Loucy (cell line): ENCODE measurements around the gene CTDSP2.

Experiments
- H2AFZ ChIP-seq: fragments of 200-600 bp; sonication (generic); 2 replicates; pipeline ENCODE4 v1.6.0; 2016; ENCODE audit warnings: antibody characterized with exemption, mild to moderate bottlenecking, low read length, moderate library complexity
- H3F3A ChIP-seq: fragments of 200-600 bp; 2 replicates; pipeline ENCODE4 v1.6.0; 2016; ENCODE audit warnings: antibody characterized with exemption, low read depth, mild to moderate bottlenecking
- H3K27me3 ChIP-seq: fragments of 200-600 bp; sonication (generic); 2 replicates; pipeline ENCODE4 v1.6.1; 2014; ENCODE audit warnings: low read length, mild to moderate bottlenecking; ENCODE audit not compliant: insufficient read depth, poor library complexity, severe bottlenecking
- H3K36me3 ChIP-seq: fragments of 200-600 bp; sonication (generic); 2 replicates; pipeline ENCODE4 v1.6.1; 2016; ENCODE audit warnings: low read length; ENCODE audit not compliant: insufficient read depth
- H3K4me1 ChIP-seq: fragments of 200-600 bp; sonication (generic); 2 replicates; pipeline ENCODE4 v1.5.1; 2014; ENCODE audit warnings: low read length, mild to moderate bottlenecking; ENCODE audit not compliant: insufficient read depth, poor library complexity, severe bottlenecking
- H3K4me2 ChIP-seq: fragments of 200-600 bp; sonication (generic); 2 replicates; pipeline ENCODE4 v1.6.0; 2014; ENCODE audit warnings: antibody characterized with exemption, low read length, low read depth, mild to moderate bottlenecking; ENCODE audit not compliant: poor library complexity, severe bottlenecking
- H3K4me3 ChIP-seq: fragments of 200-600 bp; sonication (generic); 2 replicates; pipeline ENCODE4 v1.5.1; 2014; ENCODE audit warnings: low read length, mild to moderate bottlenecking, mixed read lengths; ENCODE audit not compliant: poor library complexity, severe bottlenecking
- H3K79me2 ChIP-seq: fragments of 200-600 bp; sonication (generic); 2 replicates; pipeline ENCODE4 v1.6.1; 2014; ENCODE audit warnings: low read length; ENCODE audit not compliant: insufficient read depth
- H3K9ac ChIP-seq: fragments of 200-600 bp; sonication (generic); 2 replicates; pipeline ENCODE4 v1.6.0; 2014; ENCODE audit warnings: mild to moderate bottlenecking, low read depth, low read length, moderate library complexity; ENCODE audit not compliant: poor library complexity, severe bottlenecking
- H3K9me2 ChIP-seq: fragments of 200-600 bp; sonication (generic); replicated peaks from 2 replicates; pipeline ENCODE4 v1.6.1; 2016; ENCODE audit warnings: low read depth, low read length, mixed read lengths
- H3K9me3 ChIP-seq: fragments of 200-600 bp; sonication (generic); 2 replicates; pipeline ENCODE4 v1.6.1; 2014; ENCODE audit warnings: mild to moderate bottlenecking, antibody characterized with exemption, low read length, low read depth; ENCODE audit not compliant: insufficient read depth
- H4K20me1 ChIP-seq: fragments of 200-600 bp; sonication (generic); 2 replicates; pipeline ENCODE4 v1.6.0; 2014; ENCODE audit warnings: antibody characterized with exemption, low read length, mild to moderate bottlenecking; ENCODE audit not compliant: insufficient read depth, poor library complexity, severe bottlenecking
- EZH2phosphoT487 ChIP-seq: fragments of 200-600 bp; IDR thresholded peaks from 2 replicates; pipeline ENCODE4 v1.6.1; 2018; ENCODE audit warnings: antibody characterized with exemption, mild to moderate bottlenecking, moderate library complexity, borderline replicate concordance
- TF ChIP-seq, protein P1 (sequence below): fragments of 200-600 bp; sonication (generic); conservative IDR thresholded peaks from 2 replicates; pipeline ENCODE4 v1.5.1; 2014; ENCODE audit warnings: mild to moderate bottlenecking, antibody characterized with exemption, low read length

Gene CTDSP2

GRCh38 chr12:57811028-57811755, 35.3 kb downstream of the CTDSP2 start:
- H3K9ac ChIP-seq, result no peak overlapping the region
- peaks cover 7% of the 10 kb centered on the region; the same call in 1 of the 2 replicates for H3K36me3 ChIP-seq
- no peaks in the 10 kb centered on the region for H3K4me1 ChIP-seq
- no peaks in the 10 kb centered on the region for H3K9me2 ChIP-seq
- no peaks in the 10 kb centered on the region for H3F3A ChIP-seq
- no peaks in the 10 kb centered on the region for H3K27me3 ChIP-seq
- no peaks in the 10 kb centered on the region for H3K9me3 ChIP-seq
- TF ChIP-seq EZH2phosphoT487, result no peak
- TF ChIP-seq, protein P1, sequence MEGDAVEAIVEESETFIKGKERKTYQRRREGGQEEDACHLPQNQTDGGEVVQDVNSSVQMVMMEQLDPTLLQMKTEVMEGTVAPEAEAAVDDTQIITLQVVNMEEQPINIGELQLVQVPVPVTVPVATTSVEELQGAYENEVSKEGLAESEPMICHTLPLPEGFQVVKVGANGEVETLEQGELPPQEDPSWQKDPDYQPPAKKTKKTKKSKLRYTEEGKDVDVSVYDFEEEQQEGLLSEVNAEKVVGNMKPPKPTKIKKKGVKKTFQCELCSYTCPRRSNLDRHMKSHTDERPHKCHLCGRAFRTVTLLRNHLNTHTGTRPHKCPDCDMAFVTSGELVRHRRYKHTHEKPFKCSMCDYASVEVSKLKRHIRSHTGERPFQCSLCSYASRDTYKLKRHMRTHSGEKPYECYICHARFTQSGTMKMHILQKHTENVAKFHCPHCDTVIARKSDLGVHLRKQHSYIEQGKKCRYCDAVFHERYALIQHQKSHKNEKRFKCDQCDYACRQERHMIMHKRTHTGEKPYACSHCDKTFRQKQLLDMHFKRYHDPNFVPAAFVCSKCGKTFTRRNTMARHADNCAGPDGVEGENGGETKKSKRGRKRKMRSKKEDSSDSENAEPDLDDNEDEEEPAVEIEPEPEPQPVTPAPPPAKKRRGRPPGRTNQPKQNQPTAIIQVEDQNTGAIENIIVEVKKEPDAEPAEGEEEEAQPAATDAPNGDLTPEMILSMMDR, result no peak
- H3K79me2 ChIP-seq, result no peaks in the 10 kb centered on the region
- H2AFZ ChIP-seq, result no peak overlapping the region
- H3K4me2 ChIP-seq, result no peak overlapping the region
- no peak overlapping the region for H3K4me3 ChIP-seq
- no peaks in the 10 kb centered on the region for H4K20me1 ChIP-seq

GRCh38 chr12:57810450-57810849, 36.1 kb downstream of the CTDSP2 start:
- Histone ChIP-seq H4K20me1 (no peaks in the 10 kb centered on the region), H3K4me1 (no peaks in the 10 kb centered on the region), H3K36me3 (peaks cover 7% of the 10 kb centered on the region; the same call in 1 of the 2 replicates), H3K79me2 (no peaks in the 10 kb centered on the region), H2AFZ (no peak overlapping the region), H3K9ac (no peak overlapping the region), H3K9me3 (no peaks in the 10 kb centered on the region), H3K4me2 (no peak overlapping the region), H3F3A (no peaks in the 10 kb centered on the region), H3K4me3 (no peak overlapping the region), H3K9me2 (no peaks in the 10 kb centered on the region), H3K27me3 (no peaks in the 10 kb centered on the region)
- TF ChIP-seq, protein P1, result no peak
- no peak for TF ChIP-seq EZH2phosphoT487

GRCh38 chr12:57809425-57809824, 37.1 kb downstream of the CTDSP2 start:
- Histone ChIP-seq H3K79me2 (no peaks in the 10 kb centered on the region), H3K4me3 (no peak overlapping the region), H3K36me3 (peaks cover 7% of the 10 kb centered on the region; the same call in 1 of the 2 replicates), H3K9me3 (no peaks in the 10 kb centered on the region), H4K20me1 (no peaks in the 10 kb centered on the region), H3F3A (no peaks in the 10 kb centered on the region), H2AFZ (no peak overlapping the region), H3K27me3 (no peaks in the 10 kb centered on the region), H3K9me2 (no peaks in the 10 kb centered on the region), H3K9ac (no peak overlapping the region), H3K4me2 (no peak overlapping the region), H3K4me1 (no peaks in the 10 kb centered on the region)
- TF ChIP-seq, protein P1, result no peak
- TF ChIP-seq EZH2phosphoT487, result no peak
